SK-N-SH (cell line): Measurements from ENCODE around the gene CCSER1.

Experiments used
- CTCF ChIP-seq: fragments of 200-600 bp; sonication (generic); IDR thresholded peaks from 2 replicates; pipeline ENCODE4 v1.6.1; 2017; ENCODE audit warnings: antibody characterized with exemption, mild to moderate bottlenecking, moderate library complexity
- EZH2phosphoT487 ChIP-seq: fragments of 200-600 bp; sonication (generic); IDR thresholded peaks from 2 replicates; pipeline ENCODE4 v1.6.1; 2017; ENCODE audit warnings: low read depth, mixed run types, mild to moderate bottlenecking, antibody characterized with exemption, moderate library complexity, borderline replicate concordance
- GATA2 ChIP-seq: sonication (generic); formaldehyde crosslinking; IDR thresholded peaks from 2 replicates; pipeline ENCODE4 v1.5.0; 2020; ENCODE audit warnings: mild to moderate bottlenecking, missing genetic modification reagents
- JUND ChIP-seq: IDR thresholded peaks from 2 replicates; pipeline ENCODE4 v1.4.0; 2012
- MXI1 ChIP-seq: IDR thresholded peaks from 2 replicates; pipeline ENCODE4 v1.6.1; 2012; ENCODE audit warnings: mild to moderate bottlenecking, low read depth, low read length, improper control_type of control experiment
- POLR2AphosphoS5 ChIP-seq: IDR thresholded peaks from 2 replicates; pipeline ENCODE4 v1.6.1; 2012; ENCODE audit warnings: low read depth, low read length
- REST ChIP-seq: IDR thresholded peaks from 2 replicates; pipeline ENCODE4 v1.6.1; 2012; ENCODE audit warnings: mild to moderate bottlenecking, low read depth, low read length, moderate library complexity
- USF1 ChIP-seq: IDR thresholded peaks from 2 replicates; pipeline ENCODE4 v1.4.0; 2012; ENCODE audit warnings: low read depth, borderline replicate concordance
- ZBTB33 ChIP-seq: IDR thresholded peaks from 2 replicates; pipeline ENCODE4 v1.4.0; 2012; ENCODE audit warnings: low read depth, borderline replicate concordance

GRCh38 chr4:90641861-90642599 is 514.8 kb downstream of the CCSER1 start:
- TF ChIP-seq CTCF = no peak
- TF ChIP-seq POLR2AphosphoS5 = no peak
- no peak for TF ChIP-seq MXI1
- no peak for TF ChIP-seq JUND
- TF ChIP-seq REST = no peak
- no peak for TF ChIP-seq EZH2phosphoT487
- TF ChIP-seq GATA2 (CRISPR knock-in tag) = no peak
- TF ChIP-seq USF1 = no peak
- no peak for TF ChIP-seq ZBTB33
